Raji (cell line): ENCODE data around the gene CD96.

Experiments
- POLR2A ChIP-seq: IDR thresholded peaks from 2 replicates; pipeline ENCODE4 v1.6.1; 2011; ENCODE audit warnings: low read depth, low read length, control low read depth; ENCODE audit not compliant: insufficient read depth

CD96 gene

GRCh38 chr3:111605018-111605417 lies 63.0 kb downstream of the CD96 start:
- no peak for TF ChIP-seq POLR2A

DNA sequence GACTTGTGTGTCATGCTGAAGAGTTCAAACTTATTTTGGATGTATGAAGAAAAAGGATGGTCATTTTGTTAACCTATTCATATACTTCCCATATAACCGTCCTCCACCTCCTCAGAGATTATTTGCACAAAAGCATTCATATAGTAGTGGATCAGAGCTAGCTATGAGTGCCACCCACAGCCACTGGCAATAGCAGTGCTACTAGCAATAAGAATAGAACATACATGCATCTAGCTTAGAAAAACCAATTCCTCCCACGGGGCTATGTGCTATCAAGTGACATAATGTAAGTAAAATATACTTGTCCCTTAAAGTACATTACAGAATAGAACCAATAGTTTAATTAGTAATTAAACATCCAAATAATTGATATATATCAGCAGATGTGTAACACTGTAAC lies 63.5 kb downstream of the CD96 start:
- no peak for TF ChIP-seq POLR2A

- no peak for TF ChIP-seq POLR2A
Measured at GRCh38 chr3:111607240-111607920, 65.4 kb downstream of the CD96 start.

DNA sequence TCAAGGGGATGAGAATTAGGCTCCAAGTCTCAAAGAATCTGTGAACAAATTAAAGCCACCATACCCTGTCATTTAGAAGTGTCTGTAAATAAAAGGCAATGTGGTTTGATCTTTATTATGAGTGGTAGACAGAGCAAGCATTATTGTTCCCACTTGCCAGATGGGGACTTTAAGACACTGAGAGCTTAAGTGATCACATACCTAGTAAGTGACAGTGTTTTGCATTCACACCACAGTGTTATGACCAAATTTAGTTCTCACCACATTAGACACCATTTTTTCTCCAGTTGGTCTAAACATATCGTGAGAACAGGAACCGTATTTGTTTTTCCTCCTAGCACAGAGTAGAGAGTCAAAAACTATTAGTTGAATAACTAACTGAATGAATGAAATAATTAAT lies 66.4 kb downstream of the CD96 start:
- TF ChIP-seq POLR2A = no peak

DNA sequence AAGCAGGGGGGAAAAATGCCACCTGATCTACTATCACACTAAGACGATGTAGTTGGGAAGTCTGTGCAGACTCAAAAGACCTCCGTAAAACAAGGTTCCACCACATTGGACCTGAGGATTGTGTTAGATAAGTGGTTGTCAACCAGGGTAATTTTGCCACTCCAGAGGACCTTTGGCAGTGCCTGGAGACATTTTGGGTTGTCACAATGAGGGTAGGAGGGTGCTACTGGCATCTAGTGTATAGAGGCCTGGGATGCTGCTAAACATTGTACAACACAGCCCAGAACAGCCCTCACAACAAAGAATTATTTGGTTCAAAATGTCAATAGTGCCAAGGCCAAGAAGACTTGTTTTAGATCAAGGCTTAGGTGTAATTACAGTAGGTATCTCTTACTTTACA lies 67.7 kb downstream of the CD96 start:
- no peak for TF ChIP-seq POLR2A

- TF ChIP-seq POLR2A = no peak
Measured at GRCh38 chr3:111610189-111610588, 68.2 kb downstream of the CD96 start.

- no peak for TF ChIP-seq POLR2A
Measured at GRCh38 chr3:111610612-111611054, 68.6 kb downstream of the CD96 start.

- TF ChIP-seq POLR2A = no peak
Measured at GRCh38 chr3:111613294-111613693, 71.3 kb downstream of the CD96 start.

GRCh38 chr3:111615880-111616279 lies 73.9 kb downstream of the CD96 start:
- TF ChIP-seq POLR2A = no peak

DNA sequence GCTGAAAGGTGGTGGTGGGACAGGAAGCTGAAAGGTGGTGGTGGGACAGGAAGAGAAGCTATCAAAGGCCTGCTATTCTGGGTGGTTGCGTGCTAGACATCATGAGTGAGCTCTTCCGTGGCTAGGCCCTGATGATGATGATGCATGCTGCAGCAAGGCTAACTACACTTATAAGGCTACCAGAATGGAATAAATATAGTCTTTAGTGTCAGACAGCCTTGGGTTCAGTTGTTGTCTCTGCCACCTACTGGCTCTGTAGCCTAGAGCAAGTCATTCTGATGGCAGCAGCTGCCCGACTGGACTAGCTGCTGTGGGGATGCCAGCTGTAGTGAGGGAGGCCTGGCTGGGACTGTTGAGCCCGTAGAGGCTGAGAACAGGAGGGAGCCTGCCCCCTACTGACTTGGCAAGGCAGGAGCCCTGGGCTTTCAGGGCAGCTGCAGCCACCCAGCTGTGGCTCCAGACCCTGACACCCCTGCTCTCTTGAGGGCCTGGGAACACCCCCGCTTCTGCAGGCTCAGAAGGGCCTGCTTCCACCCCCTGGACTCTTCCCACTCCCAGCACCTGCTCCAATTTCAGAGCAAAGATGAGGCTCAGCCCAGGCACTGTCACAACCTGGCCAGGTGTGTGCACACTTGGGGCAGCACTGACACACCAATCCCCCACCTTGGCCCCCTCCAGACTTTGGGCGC lies 74.6 kb downstream of the CD96 start:
- no peak for TF ChIP-seq POLR2A

- no peak for TF ChIP-seq POLR2A
Measured at GRCh38 chr3:111617406-111617805, 75.4 kb downstream of the CD96 start.

DNA sequence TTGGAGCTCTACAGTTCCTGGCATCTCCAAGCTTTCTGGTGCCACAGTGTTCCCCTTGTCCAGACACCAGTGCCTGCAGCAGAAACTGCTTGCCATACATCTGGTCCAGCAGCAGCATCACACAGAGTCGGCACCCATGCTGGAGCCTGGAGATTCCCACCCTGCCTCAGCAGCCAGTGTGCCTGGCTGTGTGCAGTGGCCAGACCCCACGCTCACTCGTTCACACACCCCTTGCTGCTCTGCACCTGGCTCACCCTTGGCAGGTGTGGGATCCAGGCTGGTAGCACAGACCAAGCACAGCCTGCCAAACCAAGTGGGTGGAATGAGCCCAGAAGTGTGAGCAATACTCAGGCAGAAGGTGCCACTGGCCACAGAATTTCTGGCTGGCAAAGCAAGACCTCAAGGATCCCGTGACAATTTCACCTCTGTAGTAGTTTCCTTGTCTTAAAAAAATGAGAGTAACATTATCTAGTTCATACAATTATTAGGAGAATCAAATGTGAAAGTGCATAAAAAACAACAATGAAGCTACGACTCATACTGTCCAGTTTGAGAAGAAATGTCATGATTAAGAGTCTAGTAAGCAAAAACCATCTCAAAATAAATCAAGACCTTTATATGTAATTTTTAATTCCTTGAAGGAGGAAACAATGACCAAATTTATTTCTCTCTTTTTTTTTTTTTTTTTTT lies 76.1 kb downstream of the CD96 start:
- TF ChIP-seq POLR2A = no peak

DNA sequence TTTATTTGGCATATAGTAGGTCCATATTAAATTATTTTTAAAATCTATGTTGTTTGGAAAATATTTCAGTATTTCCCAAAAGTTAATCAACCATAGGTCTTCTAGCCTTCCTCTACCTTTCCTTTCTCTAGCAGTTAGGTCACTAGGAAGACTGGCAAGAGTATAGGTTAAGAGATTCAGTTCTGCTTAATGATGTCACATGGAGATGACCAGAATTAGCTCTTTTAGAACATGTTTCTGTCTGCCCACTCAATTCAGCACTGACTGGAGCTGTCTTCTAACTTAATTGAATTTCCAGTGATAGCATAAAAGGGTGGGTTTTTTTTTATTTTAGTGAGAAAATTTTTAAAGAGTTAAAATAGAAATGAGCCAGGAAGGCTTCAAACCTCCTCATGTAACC lies 76.9 kb downstream of the CD96 start:
- TF ChIP-seq POLR2A = no peak

DNA sequence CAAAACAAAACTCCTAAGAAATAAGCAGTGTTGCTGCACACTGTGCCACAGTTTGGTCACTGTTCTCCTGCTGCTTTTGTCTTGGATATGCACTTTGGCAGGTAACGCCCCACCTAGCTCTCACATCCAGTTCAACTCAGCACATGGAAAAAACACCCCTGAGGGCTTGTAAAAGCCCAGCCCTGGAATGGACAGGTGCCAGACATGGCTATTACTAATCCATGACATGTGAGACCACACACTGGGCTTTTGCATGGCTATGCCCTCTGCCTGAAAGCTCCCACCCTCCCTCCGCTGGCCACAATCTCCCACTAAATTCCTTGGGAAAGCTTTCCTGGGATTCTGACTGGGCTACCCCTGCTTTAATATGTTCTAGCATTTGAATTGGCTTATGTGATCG lies 77.8 kb downstream of the CD96 start:
- TF ChIP-seq POLR2A = no peak

- no peak for TF ChIP-seq POLR2A
Measured at GRCh38 chr3:111621535-111621934, 79.5 kb downstream of the CD96 start.

GRCh38 chr3:111627092-111627491 lies 85.1 kb downstream of the CD96 start:
- TF ChIP-seq POLR2A = no peak
